HG03457 (cell line): Measurements from ENCODE around the gene SERINC3.
"Not testable (repeated sequence)": the region's sequence is repeated elsewhere in the genome, so short reads cannot be mapped to it uniquely, and the experiment has no call there.

Source experiments
- ATAC-seq: cut with Tn5 transposase; IDR thresholded peaks from one replicate; pipeline ENCODE4 v1.9.1; 2021; ENCODE audit warnings: moderate number of reproducible peaks; ENCODE audit not compliant: unreplicated experiment

SERINC3 gene

GRCh38 chr20:44521484-44522481 lies at the start of gene SERINC3:
TSS of gene SERINC3 (minus strand) at chr20:44522070. CDS start at chr20:44521951, 119 bp downstream.
- ATAC-seq, result peak; percentile 88

- ATAC-seq, result no peak
These were observed 49.6 kb upstream of the SERINC3 start for GRCh38 chr20:44571362-44571988.

- ATAC-seq, result no peak
These were observed 48.5 kb upstream of the SERINC3 start for GRCh38 chr20:44570367-44570766.

GRCh38 chr20:44566811-44567210 lies 44.9 kb upstream of the SERINC3 start:
- no peak for ATAC-seq

GRCh38 chr20:44566018-44566417 lies 44.1 kb upstream of the SERINC3 start:
- ATAC-seq, result no peak

GRCh38 chr20:44561876-44562275 lies 40.0 kb upstream of the SERINC3 start:
- ATAC-seq, result no peak

- not testable (repeated sequence) for ATAC-seq
These were observed 38.9 kb upstream of the SERINC3 start for GRCh38 chr20:44560818-44561217.

GRCh38 chr20:44560229-44560628 lies 38.4 kb upstream of the SERINC3 start:
- ATAC-seq, result no peak

GRCh38 chr20:44559302-44559701 lies 37.4 kb upstream of the SERINC3 start:
- no peak for ATAC-seq

- no peak for ATAC-seq
These were observed 31.4 kb upstream of the SERINC3 start for GRCh38 chr20:44552950-44553908.

GRCh38 chr20:44552568-44552949 lies 30.7 kb upstream of the SERINC3 start:
- ATAC-seq, result no peak

- ATAC-seq, result no peak
These were observed 30.2 kb upstream of the SERINC3 start for GRCh38 chr20:44552050-44552449.

GRCh38 chr20:44549123-44549522 lies 27.3 kb upstream of the SERINC3 start:
- ATAC-seq, result no peak

GRCh38 chr20:44547419-44547818 lies 25.5 kb upstream of the SERINC3 start:
- no peak for ATAC-seq

GRCh38 chr20:44544263-44544662 lies 22.4 kb upstream of the SERINC3 start:
- no peak for ATAC-seq

- ATAC-seq, result no peak
These were observed 21.5 kb upstream of the SERINC3 start for GRCh38 chr20:44543358-44543757.

GRCh38 chr20:44542890-44543289 lies 21.0 kb upstream of the SERINC3 start:
- ATAC-seq, result no peak

GRCh38 chr20:44541992-44542391 lies 20.1 kb upstream of the SERINC3 start:
- no peak for ATAC-seq

- ATAC-seq, result no peak
These were observed 19.0 kb upstream of the SERINC3 start for GRCh38 chr20:44540834-44541233.

- ATAC-seq, result no peak
These were observed 16.1 kb upstream of the SERINC3 start for GRCh38 chr20:44537993-44538392.

- ATAC-seq, result no peak
These were observed 14.3 kb upstream of the SERINC3 start for GRCh38 chr20:44536175-44536574.
